K562 (cell line): ENCODE results near the gene SH3TC1. TPM values are rescaled to one million over a fixed set of nuclear protein-coding genes. Genes with fewer than 3 reads are reported as not detected.

Experiments
- ATAC-seq: fragments of 200-7000 bp; cut with Tn5 transposase; 3 replicates; pipeline ENCODE4 v1.9.1; 2020; ENCODE audit warnings: moderate library complexity
- BruUV-seq: library from RNA; stranded (reverse); fragments of 400-500 nt; replicated peaks from 2 replicates; lab custom pipeline; 2021; lab: Mats Ljungman, UMichigan
- CTCF ChIA-PET: fragments of 300-600 bp; formaldehyde crosslinking; extraction: SDS; loops from one replicate; lab custom pipeline; 2021; ENCODE audit warnings: low intra/inter-chr PET ratio; lab: Yijun Ruan, JAX
- POLR2A ChIA-PET: fragments of 300-600, 350-650 bp; sonication (Branson Sonifier 250); formaldehyde crosslinking; extraction: SDS; loops from one replicate; lab custom pipeline; 2021; ENCODE audit warnings: antibody characterized with exemption, inconsistent platforms; lab: Yijun Ruan, JAX
- DNase-seq, 4 experiments: peaks; one replicate each; pipeline versions ENCODE4 v3.0.0 to v3.0.0-alpha.2; 2011 to 2018; ENCODE audit warnings: low spot score in 3 of 4, mixed read lengths in 3 of 4; ENCODE audit errors: extremely low read depth in 1 of 4
- FAIRE-seq: peaks from 2 replicates; lab custom pipeline; 2011; peaks lifted over from hg19 to GRCh38; lab: Jason Lieb, UNC
- H2AFZ ChIP-seq: 2 replicates; pipeline ENCODE4 v1.6.0; 2011; ENCODE audit warnings: low read depth, low read length, control low read depth, inconsistent platforms
- H3K27ac ChIP-seq: fragments of 200-600 bp; 3 replicates; pipeline ENCODE4 v1.8.0; 2011; ENCODE audit warnings: low read depth, mild to moderate bottlenecking, control low read depth, inconsistent platforms, low read length, moderate library complexity, mixed read lengths; ENCODE audit errors: extremely low read depth
- H3K27me3 ChIP-seq, 2 experiments: fragments of 300-600 bp in 1 of 2; 2 replicates in 1 of 2; 3 replicates in 1 of 2; pipeline versions ENCODE4 v1.6.0 to v1.8.0; 2011; ENCODE audit warnings: inconsistent platforms in 2 of 2, low read length in 2 of 2, mild to moderate bottlenecking in 1 of 2, mixed read lengths in 1 of 2, moderate library complexity in 1 of 2; ENCODE audit not compliant: control insufficient read depth in 2 of 2, insufficient read depth in 2 of 2
- H3K36me3 ChIP-seq: fragments of 300-600 bp; 3 replicates; pipeline ENCODE4 v1.8.0; 2011; ENCODE audit warnings: mild to moderate bottlenecking, low read length, inconsistent platforms; ENCODE audit not compliant: control insufficient read depth, insufficient read depth
- H3K4me1 ChIP-seq, 2 experiments: fragments of 200-600 bp in 1 of 2; replicated peaks in 1 of 2; 2 replicates in 1 of 2; 3 replicates in 1 of 2; pipeline versions ENCODE4 v1.5.1 to v1.8.0; 2011; ENCODE audit warnings: inconsistent platforms in 2 of 2, low read length in 2 of 2, mild to moderate bottlenecking in 1 of 2, mixed read lengths in 1 of 2, moderate library complexity in 1 of 2; ENCODE audit not compliant: control insufficient read depth in 2 of 2, insufficient read depth in 2 of 2
- H3K4me2 ChIP-seq: 2 replicates; pipeline ENCODE4 v1.6.1; 2011; ENCODE audit warnings: low read length, control low read depth, inconsistent platforms, mixed read lengths; ENCODE audit not compliant: insufficient read depth
- H3K4me3 ChIP-seq: fragments of 200-600 bp; sonication (generic), shearing (Covaris generic); 2 replicates; pipeline ENCODE4 v1.5.1; 2016; ENCODE audit warnings: control low read depth, inconsistent platforms
- H3K79me2 ChIP-seq: fragments of 200-600 bp; 3 replicates; pipeline ENCODE4 v1.8.0; 2011; ENCODE audit warnings: low read length, inconsistent platforms; ENCODE audit not compliant: control insufficient read depth, insufficient read depth
- H3K9ac ChIP-seq, 2 experiments: 2 replicates each; pipeline versions ENCODE4 v1.6.0 to v1.6.1; 2011; ENCODE audit warnings: low read depth in 2 of 2, low read length in 2 of 2, control low read depth in 1 of 2, inconsistent platforms in 1 of 2, mild to moderate bottlenecking in 1 of 2, mixed read lengths in 1 of 2; ENCODE audit not compliant: insufficient read depth in 1 of 2
- H3K9me1 ChIP-seq: one replicate; pipeline ENCODE4 v1.6.0; 2011; ENCODE audit warnings: inconsistent platforms, mild to moderate bottlenecking, low read length, moderate library complexity; ENCODE audit not compliant: control insufficient read depth, insufficient read depth
- H3K9me3 ChIP-seq: replicated peaks from 2 replicates; pipeline ENCODE4 v1.5.1; 2011; ENCODE audit warnings: low read depth, low read length, inconsistent platforms; ENCODE audit not compliant: control insufficient read depth, insufficient read depth
- H4K20me1 ChIP-seq: replicated peaks from 2 replicates; pipeline ENCODE4 v1.6.1; 2011; ENCODE audit warnings: low read length, inconsistent platforms, mixed read lengths; ENCODE audit not compliant: control insufficient read depth, insufficient read depth
- ARID1B ChIP-seq: fragments of 450-650 bp; IDR thresholded peaks from 2 replicates; pipeline ENCODE4 v1.6.1; 2016; ENCODE audit warnings: antibody characterized with exemption, mild to moderate bottlenecking, inconsistent platforms
- ARID4B ChIP-seq: sonication (generic); formaldehyde crosslinking; IDR thresholded peaks from 2 replicates; pipeline ENCODE4 v1.8.0; 2022; ENCODE audit warnings: mild to moderate bottlenecking, missing genetic modification reagents
- CBFA2T2 ChIP-seq: fragments of 450-650 bp; conservative IDR thresholded peaks from 2 replicates; pipeline ENCODE4 v1.6.1; 2017; ENCODE audit warnings: mild to moderate bottlenecking
- CBFA2T3 ChIP-seq: fragments of 450-650 bp; IDR thresholded peaks from 2 replicates; pipeline ENCODE4 v1.6.1; 2017
- CHD1 ChIP-seq: fragments of 200-600 bp; sonication (generic); IDR thresholded peaks from one replicate; pipeline ENCODE4 v1.6.1; 2012; ENCODE audit warnings: mild to moderate bottlenecking, moderate library complexity, low read length, inconsistent platforms
- DEAF1 ChIP-seq: fragments of 450-650 bp; formaldehyde crosslinking; IDR thresholded peaks from 2 replicates; pipeline ENCODE4 v1.4.0; 2020; ENCODE audit warnings: mild to moderate bottlenecking, moderate library complexity
- FOXA3 ChIP-seq, 2 experiments: fragments of 450-650 bp in 1 of 2; sonication (generic) in 1 of 2; formaldehyde crosslinking; IDR thresholded peaks in 1 of 2; conservative IDR thresholded peaks in 1 of 2; 2 replicates each; pipeline versions ENCODE4 v1.4.0 to v1.8.0; 2020 to 2022; ENCODE audit warnings: mild to moderate bottlenecking in 2 of 2, missing genetic modification reagents in 1 of 2
- HDAC3 ChIP-seq: fragments of 450-650 bp; IDR thresholded peaks from 2 replicates; pipeline ENCODE4 v1.6.1; 2018; ENCODE audit warnings: borderline replicate concordance, mild to moderate bottlenecking, moderate library complexity; ENCODE audit not compliant: partially characterized antibody
- PRDM10 ChIP-seq: fragments of 450-650 bp; IDR thresholded peaks from 2 replicates; pipeline ENCODE4 v1.6.1; 2018; ENCODE audit not compliant: partially characterized antibody
- SREBF2 ChIP-seq: sonication (generic); formaldehyde crosslinking; IDR thresholded peaks from 2 replicates; pipeline ENCODE4 v1.4.0; 2020; ENCODE audit warnings: mild to moderate bottlenecking, missing genetic modification reagents
- TCF3 ChIP-seq: sonication (generic); formaldehyde crosslinking; IDR thresholded peaks from 2 replicates; pipeline ENCODE4 v1.4.0; 2020; ENCODE audit warnings: mild to moderate bottlenecking, missing genetic modification reagents
- XRCC4 ChIP-seq: IDR thresholded peaks from one replicate; pipeline ENCODE4 v1.6.1; 2011; ENCODE audit not compliant: insufficient read depth, insufficient read length; ENCODE audit errors: extremely low read depth
- ZNF696 ChIP-seq: fragments of 250-450 bp; sonication (Bioruptor Pico); conservative IDR thresholded peaks from 2 replicates; pipeline ENCODE4 v1.4.0; 2020; ENCODE audit warnings: mild to moderate bottlenecking, moderate library complexity
- WGBS: fragments of 100-300 bp; shearing (Covaris generic); methylation state at CpG from one replicate; pipeline ENCODE4 v1.1.6; 2016; ENCODE audit warnings: low coverage, mixed read lengths; ENCODE audit not compliant: insufficient coverage; ENCODE audit errors: missing lambda C conversion rate; 5-methylcytosine and 5-hydroxymethylcytosine counted together
- in situ Hi-C: fragments of 300-500 bp; cut with MboI; formaldehyde crosslinking; loops from 4 replicates; pipeline ENCODE4 v1.15.0; 2018; ENCODE audit warnings: inconsistent platforms, mixed read lengths
- intact Hi-C: fragments of 100-400 bp; cut with micrococcal nuclease; formaldehyde crosslinking; loops from 2 replicates; pipeline ENCODE4 v1.14.2; 2022
- polyA plus RNA-seq, 8 experiments: library from polyadenylated mRNA; depleted of rRNA in 4 of 8; stranded (reverse) in 5 of 8; unstranded in 3 of 8; fragments of >200 nt; fragmentation: Nextera tagmentation in 2 of 8; fragmentation: Illumina TruSeq in 1 of 8; extraction: Ambion mirVana in 2 of 8; extraction: Trizol in 1 of 8; gene quantifications; 2 replicates each; pipeline versions ENCODE4 v1.2.1 to v1.2.3, GENCODE V29; 2011 to 2014; ENCODE audit warnings: inconsistent platforms in 1 of 8, missing spikeins in 1 of 8
- total RNA-seq, 7 experiments: library from RNA; depleted of rRNA in 6 of 7; stranded (reverse); fragments of >200 nt in 6 of 7; fragmentation: Illumina TruSeq in 2 of 7; extraction: Trizol in 2 of 7; gene quantifications; 2 replicates each; pipeline versions ENCODE4 v1.2.1 to v1.2.3, GENCODE V29; 2011 to 2021; ENCODE audit warnings: low replicate concordance in 1 of 7

The SH3TC1 gene
- total and polyA plus RNA-seq, 9 of the 15 experiments (the other 6 are each of a cell fraction or from before 2014, with no cell fraction given): 0.04 to 2.1 (median 0.48) TPM; not detected in 1

- H3K4me3 ChIP-seq: no peak overlapping the region
- FAIRE-seq: no peak
- H2AFZ ChIP-seq: no peak overlapping the region
- ATAC-seq: no peak
- DNase-seq: no peak
- H3K9me3 ChIP-seq: no peaks in the 10 kb centered on the region; the same call in 1 of the 2 replicates
- H3K9ac ChIP-seq: no peak overlapping the region
- H3K4me2 ChIP-seq: no peak overlapping the region
- H3K36me3 ChIP-seq: no peaks in the 10 kb centered on the region
- ChIA-PET POLR2A (interaction anchor here (0.6 to 1.2 kb wide), 5 partner anchors 9 to 1540 kb away, joined by 3 to 4 read pairs (median 3); partner anchors contain the start of gene MRFAP1), CTCF (no interaction called here)
- H3K4me1 ChIP-seq: peaks cover 2 to 19% of the 10 kb centered on the region in 2 experiments; a peak in 2 of 5 replicates
- H4K20me1 ChIP-seq: peaks cover 16% of the 10 kb centered on the region; the same call in 1 of the 2 replicates
- intact Hi-C loops: loop anchor here (5.0 to 10.0 kb wide), 2 partner anchors 58 to 225 kb away; no protein-coding TSS in a partner anchor
- H3K27me3 ChIP-seq: peaks cover 0 to 19% of the 10 kb centered on the region in 2 experiments; a peak in 2 of 5 replicates
- no peak overlapping the region for H3K27ac ChIP-seq
- peaks cover 3% of the 10 kb centered on the region for H3K9me1 ChIP-seq
- in situ Hi-C loops: no loop called here
- WGBS: 10% methylated on average over 9 of the region's 9 CpGs
- no TSS peak for BruUV-seq
- H3K79me2 ChIP-seq: no peaks in the 10 kb centered on the region
- TF ChIP-seq TCF3: no peak
- no peak for TF ChIP-seq FOXA3 (CRISPR knock-in tag; conservative IDR thresholded peaks at IDR 0.05 in 1 of 2, IDR thresholded peaks at IDR 0.05 in 1 of 2)
- TF ChIP-seq CHD1: no peak
- no peak for TF ChIP-seq ZNF696 (CRISPR knock-in tag)
- no peak for TF ChIP-seq SREBF2 (CRISPR knock-in tag)
- TF ChIP-seq ARID4B (CRISPR knock-in tag): no peak
- TF ChIP-seq HDAC3: no peak
- no peak for TF ChIP-seq CBFA2T2
- no peak for TF ChIP-seq XRCC4
- TF ChIP-seq PRDM10: no peak
- no peak for TF ChIP-seq ARID1B
- no peak for TF ChIP-seq CBFA2T3
- TF ChIP-seq DEAF1 (CRISPR knock-in tag): no peak
These were observed 19.3 kb upstream of the SH3TC1 start for GRCh38 chr4:8179771-8180170.
